DLD1 (cell line): ENCODE data around the gene ISM2.
"Not testable (repeated sequence)": the region's sequence is repeated elsewhere in the genome, so short reads cannot be mapped to it uniquely, and the experiment has no call there.

Source experiments
- in situ Hi-C: cut with HindIII; loops from 2 replicates; pipeline ENCODE4 v1.10.0; 2017; ENCODE audit warnings: low sequenced_read_pairs

ISM2 gene

GRCh38 chr14:77498120-77498979, at the start of gene ISM2:
ISM2 (minus strand) TSS chr14:77498816; CDS start chr14:77498793, 23 bp downstream.
- in situ Hi-C loops: no loop called here

GRCh38 chr14:77547512-77548180, 49.0 kb upstream of the ISM2 start:
- in situ Hi-C loops: no loop called here

- in situ Hi-C loops: not testable (repeated sequence)
Observed at GRCh38 chr14:77545171-77545570, 46.6 kb upstream of the ISM2 start.

- in situ Hi-C loops: no loop called here
Observed at GRCh38 chr14:77544571-77544970, 46.0 kb upstream of the ISM2 start.

- in situ Hi-C loops: no loop called here
Observed at GRCh38 chr14:77543637-77544334, 45.2 kb upstream of the ISM2 start.

- in situ Hi-C loops: no loop called here
Observed at GRCh38 chr14:77543240-77543551, 44.6 kb upstream of the ISM2 start.

- in situ Hi-C loops: no loop called here
Observed at GRCh38 chr14:77542421-77543239, 44.0 kb upstream of the ISM2 start.

- in situ Hi-C loops: no loop called here
Observed at GRCh38 chr14:77541905-77542304, 43.3 kb upstream of the ISM2 start.

GRCh38 chr14:77536951-77537350, 38.3 kb upstream of the ISM2 start:
- in situ Hi-C loops: not testable (repeated sequence)

- in situ Hi-C loops: no loop called here
Observed at GRCh38 chr14:77531071-77531470, 32.5 kb upstream of the ISM2 start.

GRCh38 chr14:77529963-77530362, 31.3 kb upstream of the ISM2 start:
- in situ Hi-C loops: no loop called here

GRCh38 chr14:77529213-77529612, 30.6 kb upstream of the ISM2 start:
- in situ Hi-C loops: no loop called here

- in situ Hi-C loops: not testable (repeated sequence)
Observed at GRCh38 chr14:77528701-77529100, 30.1 kb upstream of the ISM2 start.

- in situ Hi-C loops: no loop called here
Observed at GRCh38 chr14:77526266-77526665, 27.6 kb upstream of the ISM2 start.

- in situ Hi-C loops: no loop called here
Observed at GRCh38 chr14:77524536-77524935, 25.9 kb upstream of the ISM2 start.

GRCh38 chr14:77523109-77523508, 24.5 kb upstream of the ISM2 start:
- in situ Hi-C loops: no loop called here

- in situ Hi-C loops: no loop called here
Observed at GRCh38 chr14:77520555-77520954, 21.9 kb upstream of the ISM2 start.

- in situ Hi-C loops: no loop called here
Observed at GRCh38 chr14:77516126-77516525, 17.5 kb upstream of the ISM2 start.

- in situ Hi-C loops: no loop called here
Observed at GRCh38 chr14:77511486-77512162, 13.0 kb upstream of the ISM2 start.

GRCh38 chr14:77509366-77509765, 10.8 kb upstream of the ISM2 start:
- in situ Hi-C loops: no loop called here
